ENCODE data around the gene CEACAM21.

DNA sequence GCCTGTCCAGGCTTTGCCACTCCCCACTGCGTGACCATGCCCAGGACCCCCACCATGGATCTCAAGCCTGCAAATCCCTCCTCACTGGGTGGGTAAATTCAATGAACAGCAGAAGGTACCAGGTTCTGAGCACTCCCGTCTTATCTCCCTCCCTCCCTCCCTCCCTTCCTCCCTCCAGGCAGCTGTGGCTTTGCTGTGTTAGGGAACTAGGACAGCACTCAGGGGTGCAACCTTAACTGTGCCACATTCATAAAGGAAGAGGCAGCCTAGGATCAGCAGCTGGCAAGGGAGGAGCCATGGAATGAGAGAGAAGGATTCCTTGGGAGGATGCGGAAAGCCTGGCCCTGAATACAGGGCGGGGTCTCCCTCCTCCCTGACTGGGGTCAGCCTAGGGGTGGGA, 45.3 kb downstream of the CEACAM21 start:
- TF ChIP-seq, protein P1, sequence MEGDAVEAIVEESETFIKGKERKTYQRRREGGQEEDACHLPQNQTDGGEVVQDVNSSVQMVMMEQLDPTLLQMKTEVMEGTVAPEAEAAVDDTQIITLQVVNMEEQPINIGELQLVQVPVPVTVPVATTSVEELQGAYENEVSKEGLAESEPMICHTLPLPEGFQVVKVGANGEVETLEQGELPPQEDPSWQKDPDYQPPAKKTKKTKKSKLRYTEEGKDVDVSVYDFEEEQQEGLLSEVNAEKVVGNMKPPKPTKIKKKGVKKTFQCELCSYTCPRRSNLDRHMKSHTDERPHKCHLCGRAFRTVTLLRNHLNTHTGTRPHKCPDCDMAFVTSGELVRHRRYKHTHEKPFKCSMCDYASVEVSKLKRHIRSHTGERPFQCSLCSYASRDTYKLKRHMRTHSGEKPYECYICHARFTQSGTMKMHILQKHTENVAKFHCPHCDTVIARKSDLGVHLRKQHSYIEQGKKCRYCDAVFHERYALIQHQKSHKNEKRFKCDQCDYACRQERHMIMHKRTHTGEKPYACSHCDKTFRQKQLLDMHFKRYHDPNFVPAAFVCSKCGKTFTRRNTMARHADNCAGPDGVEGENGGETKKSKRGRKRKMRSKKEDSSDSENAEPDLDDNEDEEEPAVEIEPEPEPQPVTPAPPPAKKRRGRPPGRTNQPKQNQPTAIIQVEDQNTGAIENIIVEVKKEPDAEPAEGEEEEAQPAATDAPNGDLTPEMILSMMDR (IDR thresholded peaks at IDR 0.05; ENCODE audit: low read depth, low read length) = no peak
- no peak for TF ChIP-seq EZH2phosphoT487 (IDR thresholded peaks at IDR 0.05; ENCODE audit: low read depth)
